DND-41 (cell line): Measurements from ENCODE around the gene ZMYND10.

Source experiments
- CTCF ChIP-seq: IDR thresholded peaks from 2 replicates; pipeline ENCODE4 v1.5.1; 2012; ENCODE audit warnings: borderline replicate concordance, low read length, moderate library complexity, mild to moderate bottlenecking; ENCODE audit not compliant: poor library complexity, severe bottlenecking; ENCODE audit errors: extremely low read depth
- EZH2 ChIP-seq: IDR thresholded peaks from 3 replicates; pipeline ENCODE4 v1.6.1; 2012; ENCODE audit warnings: borderline replicate concordance, low read depth, mild to moderate bottlenecking, moderate library complexity, low read length, inconsistent platforms; ENCODE audit not compliant: severe bottlenecking

- TF ChIP-seq CTCF (no peak), EZH2 (no peak)
Measured at GRCh38 chr3:50323614-50324199, 21.8 kb downstream of the ZMYND10 start.
